ENCODE data around the gene LCA5L. TPM values are rescaled to one million over a fixed set of nuclear protein-coding genes. Genes with fewer than 3 reads are reported as not detected.

Gene LCA5L
- 3.0 and 4.8 TPM in 2 replicates for total RNA-seq

GRCh38 chr21:39445321-39446269 lies at the start of gene LCA5L:
TSS of gene LCA5L (minus strand) at chr21:39445778. CDS start at chr21:39428493, 17,285 bp downstream.

GRCh38 chr21:39451332-39452206 lies 6.0 kb upstream of the LCA5L start, which contains the start of gene SH3BGR:
TSS of gene SH3BGR (plus strand) at chr21:39451970. CDS start at chr21:39452097, 127 bp downstream.

Other genes with a start within 250 kb of the LCA5L start
- 75.1 and 91.8 TPM in 2 replicates for gene BRWD1, start 132.1 kb downstream of the LCA5L start, total RNA-seq
- gene HMGN1, start 96.7 kb downstream of the LCA5L start, total RNA-seq = 250 and 289 TPM in 2 replicates
- gene SH3BGR, start 6.2 kb upstream of the LCA5L start, total RNA-seq = 3.0 and 3.7 TPM in 2 replicates
- gene B3GALT5, start 167.2 kb upstream of the LCA5L start, total RNA-seq = 0.37 and 0.89 TPM in 2 replicates